HG03095 (cell line): ENCODE results near the gene HERPUD2.
"Not testable (repeated sequence)": the region's sequence is repeated elsewhere in the genome, so short reads cannot be mapped to it uniquely, and the experiment has no call there.

Experiments
- ATAC-seq: cut with Tn5 transposase; IDR thresholded peaks from one replicate; pipeline ENCODE4 v1.9.1; 2021; ENCODE audit warnings: moderate library complexity; ENCODE audit not compliant: unreplicated experiment

The HERPUD2 gene

GRCh38 chr7:35623381-35623780 lies 71.6 kb downstream of the HERPUD2 start:
- no peak for ATAC-seq

DNA sequence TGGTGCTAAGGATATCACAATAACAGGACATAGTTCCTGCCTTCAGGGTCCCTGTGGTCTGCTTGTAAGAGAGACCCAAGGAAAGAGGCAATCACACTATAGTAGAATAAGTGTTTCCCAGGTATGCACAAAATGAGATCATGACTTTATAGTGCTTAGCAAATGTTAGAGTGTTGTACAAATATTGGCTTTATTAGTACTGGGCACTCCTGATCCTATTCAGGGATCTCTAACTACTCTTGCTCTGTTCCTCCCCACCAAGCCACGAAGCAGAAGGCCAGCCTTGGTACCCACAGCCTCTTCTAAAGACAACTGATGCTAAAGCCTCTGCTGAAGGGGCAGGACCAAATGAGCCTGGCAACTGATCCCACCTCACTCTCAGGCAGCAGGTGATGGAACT lies 75.1 kb downstream of the HERPUD2 start:
- no peak for ATAC-seq

DNA sequence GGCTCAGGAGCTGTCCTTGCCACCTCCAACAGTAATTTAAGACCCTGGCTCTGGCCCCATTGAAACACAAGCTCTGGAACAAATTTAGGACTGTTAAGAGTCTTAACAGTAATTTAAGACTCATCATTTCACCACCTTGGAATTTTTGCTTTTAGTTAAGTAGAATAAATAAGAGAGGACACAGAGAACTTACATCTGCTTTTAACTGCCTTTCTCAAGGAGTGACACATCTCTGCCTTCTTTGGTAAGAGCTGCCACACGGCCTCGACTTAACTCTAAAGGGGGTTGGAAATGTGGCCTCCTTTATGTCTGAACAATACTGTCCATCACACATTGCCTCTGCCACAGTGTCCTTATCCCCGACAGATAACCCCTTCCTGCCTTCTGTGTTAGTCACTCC lies 77.9 kb downstream of the HERPUD2 start:
- no peak for ATAC-seq

DNA sequence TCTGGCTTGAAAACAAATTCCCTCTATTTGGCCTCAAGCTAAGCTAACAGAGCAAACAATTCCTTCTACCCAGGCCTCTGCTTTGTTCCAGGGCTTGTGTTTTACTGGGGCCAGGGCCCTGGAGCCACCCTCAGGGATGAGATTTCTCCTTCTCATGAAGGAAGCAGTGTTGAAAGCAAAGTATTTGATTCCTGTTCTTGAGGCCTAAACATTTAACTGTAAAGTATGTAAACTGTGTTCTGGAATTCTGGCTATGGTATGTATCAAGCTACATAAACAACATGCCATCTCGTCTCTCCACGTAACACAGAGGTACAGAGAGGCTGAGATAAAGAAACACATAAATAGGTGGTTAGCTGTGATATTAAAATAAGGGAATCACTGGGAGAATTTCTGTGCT lies 81.8 kb downstream of the HERPUD2 start:
- no peak for ATAC-seq

- no peak for ATAC-seq
Observed at GRCh38 chr7:35605760-35606159, 89.2 kb downstream of the HERPUD2 start.

GRCh38 chr7:35604595-35604994 lies 90.3 kb downstream of the HERPUD2 start:
- ATAC-seq: no peak

GRCh38 chr7:35599645-35600044 lies 95.3 kb downstream of the HERPUD2 start:
- ATAC-seq: no peak

- no peak for ATAC-seq
Observed at GRCh38 chr7:35599061-35599460, 95.9 kb downstream of the HERPUD2 start.

GRCh38 chr7:35596061-35596460 lies 98.9 kb downstream of the HERPUD2 start:
- no peak for ATAC-seq

DNA sequence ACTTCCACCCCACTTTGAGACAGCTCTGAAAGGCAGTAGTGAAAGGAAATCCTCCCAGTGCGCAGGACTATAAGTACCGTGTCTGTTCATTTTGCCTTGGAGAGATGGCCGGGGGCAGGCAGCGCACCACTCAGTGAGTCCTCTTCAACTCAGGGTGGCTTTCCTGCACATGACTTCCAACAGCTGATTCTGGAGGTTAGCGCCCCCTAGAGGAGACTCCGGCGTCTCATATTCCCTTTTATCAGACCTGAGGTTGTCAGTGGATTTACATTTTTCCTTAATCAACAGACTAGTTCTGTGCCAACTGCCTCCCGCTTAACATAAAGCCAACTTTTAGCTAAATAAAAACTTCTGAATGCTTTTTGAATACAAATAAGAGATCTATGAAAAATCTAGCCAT lies 101.0 kb downstream of the HERPUD2 start:
- ATAC-seq: no peak

DNA sequence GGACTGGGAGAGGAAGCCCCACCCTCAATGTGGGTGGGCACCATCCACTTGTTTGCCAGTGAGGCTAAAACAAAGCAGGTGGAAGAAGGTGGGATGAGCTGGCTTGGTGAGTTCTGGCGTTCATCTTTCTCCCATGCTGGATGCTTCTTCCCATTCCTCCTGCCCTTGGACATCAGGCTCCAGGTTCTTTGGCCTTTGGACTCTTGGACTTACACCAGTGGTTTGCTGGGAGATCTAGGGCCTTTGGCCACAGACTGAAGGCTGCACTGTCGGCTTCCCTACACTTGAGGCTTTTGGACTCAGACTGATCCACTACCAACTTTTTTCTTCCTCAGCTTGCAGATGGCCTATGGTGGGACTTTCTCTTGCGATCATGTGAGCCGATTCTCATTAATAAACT lies 106.3 kb downstream of the HERPUD2 start:
- ATAC-seq: no peak

DNA sequence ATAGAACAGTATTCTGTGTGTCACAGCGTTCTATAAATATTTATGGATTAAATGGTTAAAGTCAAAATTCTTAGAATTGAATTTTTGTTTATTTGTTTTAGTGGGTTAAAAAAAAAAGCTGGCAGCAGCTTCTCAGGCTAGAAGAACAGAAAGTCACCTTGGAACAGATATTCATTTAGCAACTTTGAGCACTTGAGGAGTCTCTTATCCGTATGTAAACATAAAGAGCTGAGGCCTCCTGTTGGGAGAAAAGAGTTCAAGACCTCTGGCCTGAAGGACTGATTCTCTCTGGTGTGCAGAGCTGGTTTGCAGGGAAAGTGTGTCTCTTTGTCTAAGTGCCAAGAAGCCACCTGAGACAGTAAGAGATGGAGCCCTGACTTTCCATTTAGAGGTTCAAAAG lies 109.9 kb downstream of the HERPUD2 start:
- ATAC-seq: no peak

- not testable (repeated sequence) for ATAC-seq
Observed at GRCh38 chr7:35584533-35584932, 110.4 kb downstream of the HERPUD2 start.
